Measurements from ENCODE around the gene OBP2A. TPM values are rescaled to one million over a fixed set of nuclear protein-coding genes. Genes with fewer than 3 reads are reported as not detected.

OBP2A gene
- total RNA-seq, 2 donors from 2014 or later: 19.7 TPM; not detected in 1

GRCh38 chr9:135503371-135504261 lies 42.3 kb upstream of the OBP2A start:
- Histone ChIP-seq H3K9me3 (no peaks in the 10 kb centered on the region), H3K27ac (no peak overlapping the region), H3K36me3 (peaks cover 0 to 4% of the 10 kb centered on the region in 2 donors), H3K27me3 (replicated peaks; ENCODE audit: insufficient read depth) (no peaks in the 10 kb centered on the region), H3K4me3 (no peak overlapping the region), H3K4me1 (replicated peaks) (peaks cover 7% of the 10 kb centered on the region)
- WGBS: 87% methylated on average over 41 of the region's 41 CpGs
- DNase-seq (ENCODE audit: low spot score): no peak
- TF ChIP-seq POLR2A (IDR thresholded peaks at IDR 0.05): no peak
- no peak for TF ChIP-seq POLR2AphosphoS5 (IDR thresholded peaks at IDR 0.05)
- no peak for TF ChIP-seq CTCF (IDR thresholded peaks at IDR 0.05)
- intact Hi-C loops (cut with DNase I): no loop called here

- Histone ChIP-seq H3K4me3 (no peak overlapping the region), H3K27ac (no peak overlapping the region), H3K27me3 (replicated peaks; ENCODE audit: insufficient read depth) (no peaks in the 10 kb centered on the region), H3K9me3 (no peaks in the 10 kb centered on the region), H3K4me1 (replicated peaks) (peaks cover 7% of the 10 kb centered on the region), H3K36me3 (peaks cover 0 to 4% of the 10 kb centered on the region in 2 donors)
- WGBS: 68% methylated on average over 21 of the region's 21 CpGs
- DNase-seq (ENCODE audit: low spot score): peak; percentile 46
- no peak for TF ChIP-seq POLR2A (IDR thresholded peaks at IDR 0.05)
- peak; percentile 27 for TF ChIP-seq POLR2AphosphoS5 (IDR thresholded peaks at IDR 0.05)
- peak; percentile 34 to 59 (median 48) for TF ChIP-seq CTCF (IDR thresholded peaks at IDR 0.05)
- intact Hi-C loops (cut with DNase I): no loop called here
Observed at GRCh38 chr9:135504262-135505243, 41.4 kb upstream of the OBP2A start.

GRCh38 chr9:135505406-135506187 lies 40.3 kb upstream of the OBP2A start:
- 83% methylated on average over 22 of the region's 24 CpGs for WGBS
- no peak for DNase-seq (ENCODE audit: low spot score)
- peaks cover 0 to 4% of the 10 kb centered on the region in 2 donors for H3K36me3 ChIP-seq
- no peaks in the 10 kb centered on the region for H3K27me3 ChIP-seq (replicated peaks; ENCODE audit: insufficient read depth)
- H3K27ac ChIP-seq: no peak overlapping the region
- H3K4me1 ChIP-seq (replicated peaks): peaks cover 7% of the 10 kb centered on the region
- TF ChIP-seq POLR2A (IDR thresholded peaks at IDR 0.05): no peak
- TF ChIP-seq CTCF (IDR thresholded peaks at IDR 0.05): no peak
- no peak for TF ChIP-seq POLR2AphosphoS5 (IDR thresholded peaks at IDR 0.05)
- no peak overlapping the region for H3K4me3 ChIP-seq
- intact Hi-C loops (cut with DNase I): no loop called here
- no peaks in the 10 kb centered on the region for H3K9me3 ChIP-seq

- TF ChIP-seq POLR2A (IDR thresholded peaks at IDR 0.05) (no peak), CTCF (IDR thresholded peaks at IDR 0.05) (no peak), POLR2AphosphoS5 (IDR thresholded peaks at IDR 0.05) (no peak)
- no peaks in the 10 kb centered on the region for H3K9me3 ChIP-seq
- 60% methylated on average over 14 of the region's 14 CpGs for WGBS
- no peak overlapping the region for H3K27ac ChIP-seq
- intact Hi-C loops (cut with DNase I): no loop called here
- H3K4me3 ChIP-seq: no peak overlapping the region
- DNase-seq (ENCODE audit: low spot score): no peak
- H3K27me3 ChIP-seq (replicated peaks; ENCODE audit: insufficient read depth): no peaks in the 10 kb centered on the region
- peaks cover 0 to 4% of the 10 kb centered on the region in 2 donors for H3K36me3 ChIP-seq
- peaks cover 3% of the 10 kb centered on the region for H3K4me1 ChIP-seq (replicated peaks)
Observed at GRCh38 chr9:135506327-135507103, 39.4 kb upstream of the OBP2A start.
